GM18520 (cell line): ENCODE data around the gene AP3B1.

Experiments used
- ATAC-seq: cut with Tn5 transposase; IDR thresholded peaks from one replicate; pipeline ENCODE4 v1.9.1; 2021; ENCODE audit not compliant: unreplicated experiment

The AP3B1 gene

GRCh38 chr5:78289911-78290310, 4.6 kb downstream of the AP3B1 start:
- no peak for ATAC-seq

- ATAC-seq: no peak
These were observed 6.3 kb downstream of the AP3B1 start for GRCh38 chr5:78288246-78288645.

GRCh38 chr5:78287833-78288232, 6.7 kb downstream of the AP3B1 start:
- ATAC-seq: no peak

GRCh38 chr5:78287169-78287568, 7.3 kb downstream of the AP3B1 start:
- no peak for ATAC-seq

GRCh38 chr5:78286290-78286689, 8.2 kb downstream of the AP3B1 start:
- no peak for ATAC-seq

GRCh38 chr5:78283802-78284201, 10.7 kb downstream of the AP3B1 start:
- no peak for ATAC-seq

GRCh38 chr5:78283105-78283504, 11.4 kb downstream of the AP3B1 start:
- ATAC-seq: no peak

GRCh38 chr5:78280261-78280660, 14.2 kb downstream of the AP3B1 start:
- no peak for ATAC-seq

- ATAC-seq: no peak
These were observed 15.3 kb downstream of the AP3B1 start for GRCh38 chr5:78279194-78279593.

GRCh38 chr5:78277715-78278114, 16.8 kb downstream of the AP3B1 start:
- no peak for ATAC-seq

- no peak for ATAC-seq
These were observed 18.4 kb downstream of the AP3B1 start for GRCh38 chr5:78275998-78276543.

GRCh38 chr5:78274540-78275197, 19.8 kb downstream of the AP3B1 start:
- ATAC-seq: no peak

GRCh38 chr5:78273436-78273835, 21.1 kb downstream of the AP3B1 start:
- ATAC-seq: no peak

- no peak for ATAC-seq
These were observed 22.7 kb downstream of the AP3B1 start for GRCh38 chr5:78271766-78272165.

- ATAC-seq: no peak
These were observed 25.3 kb downstream of the AP3B1 start for GRCh38 chr5:78269088-78269703.

- no peak for ATAC-seq
These were observed 26.1 kb downstream of the AP3B1 start for GRCh38 chr5:78268356-78268755.

GRCh38 chr5:78265163-78265562, 29.3 kb downstream of the AP3B1 start:
- ATAC-seq: no peak

GRCh38 chr5:78264600-78264999, 29.9 kb downstream of the AP3B1 start:
- no peak for ATAC-seq

- ATAC-seq: no peak
These were observed 33.7 kb downstream of the AP3B1 start for GRCh38 chr5:78260771-78261170.

GRCh38 chr5:78253201-78253600, 41.3 kb downstream of the AP3B1 start:
- ATAC-seq: no peak

GRCh38 chr5:78252715-78253114, 41.8 kb downstream of the AP3B1 start:
- no peak for ATAC-seq

- ATAC-seq: no peak
These were observed 42.7 kb downstream of the AP3B1 start for GRCh38 chr5:78251663-78252284.
